ENCODE results near the gene SLC22A23. TPM values are rescaled to one million over a fixed set of nuclear protein-coding genes. Genes with fewer than 3 reads are reported as not detected.

The SLC22A23 gene
- total RNA-seq, 2 experiments from 2014 or later: 0.37 to 0.39 TPM

GRCh38 chr6:3490625-3490980, 33.8 kb upstream of the SLC22A23 start:
- Mint-ChIP-seq H3K27me3 (peaks cover 27% of the 10 kb centered on the region), H3K36me3 (ENCODE audit: low read depth) (no peaks in the 10 kb centered on the region), H3K27ac (no peak overlapping the region), H3K4me3 (no peak overlapping the region), H3K9me3 (ENCODE audit: low read depth) (no peaks in the 10 kb centered on the region), H3K4me1 (no peaks in the 10 kb centered on the region)
- CTCF ChIA-PET: no interaction called here
- no peak for ATAC-seq
- no peak for DNase-seq
- intact Hi-C loops (cut with DNase I, micrococcal nuclease): no loop called here
- POLR2A ChIA-PET: no interaction called here

- Mint-ChIP-seq H3K36me3 (ENCODE audit: low read depth) (no peaks in the 10 kb centered on the region), H3K9me3 (ENCODE audit: low read depth) (no peaks in the 10 kb centered on the region), H3K4me3 (no peak overlapping the region), H3K27me3 (peaks cover 27% of the 10 kb centered on the region), H3K4me1 (no peaks in the 10 kb centered on the region), H3K27ac (no peak overlapping the region)
- no peak for DNase-seq
- no peak for ATAC-seq
- intact Hi-C loops (cut with DNase I, micrococcal nuclease): no loop called here
- POLR2A ChIA-PET: no interaction called here
- CTCF ChIA-PET: interaction anchor here (0.6 kb wide), 1 partner anchor 9 kb away, joined by 3 read pairs; no protein-coding TSS in a partner anchor
Measured at GRCh38 chr6:3489961-3490624, 33.2 kb upstream of the SLC22A23 start.

GRCh38 chr6:3489027-3489757, 32.3 kb upstream of the SLC22A23 start:
- intact Hi-C loops (cut with DNase I, micrococcal nuclease): no loop called here
- no peak overlapping the region for H3K27ac Mint-ChIP-seq

GRCh38 chr6:3484946-3485345, 28.1 kb upstream of the SLC22A23 start:
- H3K27ac Mint-ChIP-seq: no peak overlapping the region
- ATAC-seq: no peak
- peaks cover 22% of the 10 kb centered on the region for H3K27me3 Mint-ChIP-seq
- ChIA-PET POLR2A (no interaction called here), CTCF (no interaction called here)
- no peak for DNase-seq
- H3K4me1 Mint-ChIP-seq: no peaks in the 10 kb centered on the region
- H3K9me3 Mint-ChIP-seq (ENCODE audit: low read depth): peaks cover 3% of the 10 kb centered on the region
- no peak overlapping the region for H3K4me3 Mint-ChIP-seq
- intact Hi-C loops (cut with DNase I, micrococcal nuclease): no loop called here
- H3K36me3 Mint-ChIP-seq (ENCODE audit: low read depth): no peaks in the 10 kb centered on the region

More at GRCh38 chr6:3489027-3489757, 32.3 kb upstream of the SLC22A23 start:
- ChIA-PET POLR2A (no interaction called here), CTCF (interaction anchor here (0.6 kb wide), 1 partner anchor 9 kb away, joined by 3 read pairs; no protein-coding TSS in a partner anchor)
- H3K4me1 Mint-ChIP-seq: no peaks in the 10 kb centered on the region
- H3K36me3 Mint-ChIP-seq (ENCODE audit: low read depth): no peaks in the 10 kb centered on the region
- no peaks in the 10 kb centered on the region for H3K9me3 Mint-ChIP-seq (ENCODE audit: low read depth)
- peaks cover 29% of the 10 kb centered on the region for H3K27me3 Mint-ChIP-seq
- no peak overlapping the region for H3K4me3 Mint-ChIP-seq
- ATAC-seq: no peak
- no peak for DNase-seq

- CTCF ChIA-PET: no interaction called here
Measured at GRCh38 chr6:3484192-3484591, 27.3 kb upstream of the SLC22A23 start.

GRCh38 chr6:3483675-3484074, 26.8 kb upstream of the SLC22A23 start:
- no peak overlapping the region for H3K4me3 Mint-ChIP-seq
- H3K9me3 Mint-ChIP-seq (ENCODE audit: low read depth): peaks cover 6% of the 10 kb centered on the region
- no peaks in the 10 kb centered on the region for H3K36me3 Mint-ChIP-seq (ENCODE audit: low read depth)
- peaks cover 20% of the 10 kb centered on the region for H3K27me3 Mint-ChIP-seq
- ATAC-seq (no peak), DNase-seq (no peak)
- intact Hi-C loops (cut with DNase I, micrococcal nuclease): no loop called here
- no peaks in the 10 kb centered on the region for H3K4me1 Mint-ChIP-seq
- ChIA-PET CTCF (no interaction called here), POLR2A (no interaction called here)
- H3K27ac Mint-ChIP-seq: no peak overlapping the region

More at GRCh38 chr6:3484192-3484591, 27.3 kb upstream of the SLC22A23 start:
- Mint-ChIP-seq H3K4me1 (no peaks in the 10 kb centered on the region), H3K27me3 (peaks cover 23% of the 10 kb centered on the region), H3K27ac (no peak overlapping the region), H3K9me3 (ENCODE audit: low read depth) (peaks cover 6% of the 10 kb centered on the region), H3K36me3 (ENCODE audit: low read depth) (no peaks in the 10 kb centered on the region), H3K4me3 (no peak overlapping the region)
- ATAC-seq: no peak
- DNase-seq: no peak
- intact Hi-C loops (cut with DNase I, micrococcal nuclease): no loop called here
- POLR2A ChIA-PET: no interaction called here

- Mint-ChIP-seq H3K36me3 (ENCODE audit: low read depth) (no peaks in the 10 kb centered on the region), H3K4me3 (no peak overlapping the region), H3K9me3 (ENCODE audit: low read depth) (peaks cover 6% of the 10 kb centered on the region), H3K27me3 (peaks cover 20% of the 10 kb centered on the region), H3K4me1 (no peaks in the 10 kb centered on the region), H3K27ac (no peak overlapping the region)
- ChIA-PET POLR2A (no interaction called here), CTCF (no interaction called here)
- ATAC-seq (no peak), DNase-seq (no peak)
- intact Hi-C loops (cut with DNase I, micrococcal nuclease): no loop called here
Measured at GRCh38 chr6:3482869-3483268, 26.0 kb upstream of the SLC22A23 start.

- H3K9me3 Mint-ChIP-seq (ENCODE audit: low read depth): peaks cover 6% of the 10 kb centered on the region
- CTCF ChIA-PET: no interaction called here
- H3K27ac Mint-ChIP-seq: no peak overlapping the region
Measured at GRCh38 chr6:3481640-3482039, 24.8 kb upstream of the SLC22A23 start.

GRCh38 chr6:3480009-3480408, 23.2 kb upstream of the SLC22A23 start:
- Mint-ChIP-seq H3K4me3 (no peak overlapping the region), H3K27ac (no peak overlapping the region), H3K4me1 (no peaks in the 10 kb centered on the region), H3K36me3 (ENCODE audit: low read depth) (no peaks in the 10 kb centered on the region), H3K9me3 (ENCODE audit: low read depth) (peaks cover 6% of the 10 kb centered on the region), H3K27me3 (peaks cover 13% of the 10 kb centered on the region)
- intact Hi-C loops (cut with DNase I, micrococcal nuclease): no loop called here
- ChIA-PET CTCF (no interaction called here), POLR2A (no interaction called here)
- ATAC-seq: no peak
- no peak for DNase-seq

More at GRCh38 chr6:3481640-3482039, 24.8 kb upstream of the SLC22A23 start:
- H3K4me1 Mint-ChIP-seq: no peaks in the 10 kb centered on the region
- DNase-seq (no peak), ATAC-seq (no peak)
- peaks cover 15% of the 10 kb centered on the region for H3K27me3 Mint-ChIP-seq
- no peaks in the 10 kb centered on the region for H3K36me3 Mint-ChIP-seq (ENCODE audit: low read depth)
- no peak overlapping the region for H3K4me3 Mint-ChIP-seq
- POLR2A ChIA-PET: no interaction called here
- intact Hi-C loops (cut with DNase I, micrococcal nuclease): no loop called here

GRCh38 chr6:3473773-3474172, 16.9 kb upstream of the SLC22A23 start:
- ChIA-PET CTCF (interaction anchor here (1.5 kb wide), 1 partner anchor 14 kb away, joined by 5 read pairs; no protein-coding TSS in a partner anchor), POLR2A (interaction anchor here (0.5 kb wide), 1 partner anchor 136 kb away, joined by 4 read pairs; no protein-coding TSS in a partner anchor)
- DNase-seq: no peak
- Mint-ChIP-seq H3K4me1 (peaks cover 3% of the 10 kb centered on the region), H3K4me3 (no peak overlapping the region), H3K9me3 (ENCODE audit: low read depth) (no peaks in the 10 kb centered on the region), H3K27ac (no peak overlapping the region), H3K27me3 (no peaks in the 10 kb centered on the region), H3K36me3 (ENCODE audit: low read depth) (no peaks in the 10 kb centered on the region)
- intact Hi-C loops (cut with DNase I, micrococcal nuclease): no loop called here
- no peak for ATAC-seq

- intact Hi-C loops (cut with DNase I, micrococcal nuclease): no loop called here
- no peak for DNase-seq
- Mint-ChIP-seq H3K4me3 (no peak overlapping the region), H3K9me3 (ENCODE audit: low read depth) (no peaks in the 10 kb centered on the region), H3K27ac (no peak overlapping the region), H3K4me1 (peaks cover 3% of the 10 kb centered on the region), H3K27me3 (no peaks in the 10 kb centered on the region), H3K36me3 (ENCODE audit: low read depth) (no peaks in the 10 kb centered on the region)
- ATAC-seq: no peak
- ChIA-PET CTCF (interaction anchor here (1.2 to 1.5 kb wide), 3 partner anchors 10 to 188 kb away, joined by 3 to 6 read pairs (median 4); no protein-coding TSS in a partner anchor), POLR2A (no interaction called here)
Measured at GRCh38 chr6:3471711-3472110, 14.9 kb upstream of the SLC22A23 start.

GRCh38 chr6:3471286-3471685, 14.4 kb upstream of the SLC22A23 start:
- intact Hi-C loops (cut with DNase I, micrococcal nuclease): no loop called here

More at GRCh38 chr6:3471286-3471685, 14.4 kb upstream of the SLC22A23 start:
- Mint-ChIP-seq H3K9me3 (ENCODE audit: low read depth) (no peaks in the 10 kb centered on the region), H3K4me3 (no peak overlapping the region), H3K36me3 (ENCODE audit: low read depth) (no peaks in the 10 kb centered on the region), H3K27me3 (no peaks in the 10 kb centered on the region), H3K27ac (no peak overlapping the region), H3K4me1 (peaks cover 3% of the 10 kb centered on the region)
- CTCF ChIA-PET: interaction anchor here (1.3 kb wide), 1 partner anchor 189 kb away, joined by 4 read pairs; no protein-coding TSS in a partner anchor
- POLR2A ChIA-PET: no interaction called here
- DNase-seq (no peak), ATAC-seq (no peak)
